ENCODE data around the gene ADAMTSL2.

DNA sequence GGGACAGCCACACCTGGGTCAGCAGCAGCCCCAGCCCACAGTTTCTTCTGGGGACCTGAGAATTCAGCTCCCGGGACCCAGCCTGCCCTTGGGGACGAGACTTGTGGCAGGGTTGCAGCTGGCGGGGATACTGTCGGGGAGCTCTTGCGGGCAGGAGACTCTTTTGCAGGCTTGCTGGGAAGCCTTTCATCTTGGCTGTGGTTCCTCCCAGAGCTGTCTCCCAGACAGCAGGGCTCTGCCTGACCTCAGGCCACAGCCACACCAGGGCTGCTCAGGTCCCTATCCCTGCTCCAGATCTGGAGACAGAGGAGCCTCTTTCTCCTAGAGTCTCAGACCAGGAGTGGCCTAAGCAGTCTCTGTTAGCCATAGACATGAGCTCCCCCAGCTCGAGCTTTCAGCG is 5.0 kb upstream of the ADAMTSL2 start:
- TF ChIP-seq POLR2AphosphoS5 (IDR thresholded peaks at IDR 0.05; ENCODE audit: borderline replicate concordance, low read depth, low read length) (no peak), EZH2 (IDR thresholded peaks at IDR 0.05) (no peak), FOXP2 (optimal IDR thresholded peaks at IDR 0.05; ENCODE audit: control extremely low read depth, extremely low read length, insufficient read depth) (no peak)
